GM18508 (cell line): Measurements from ENCODE around the gene NEK8.

ENCODE experiments used
- ATAC-seq: cut with Tn5 transposase; IDR thresholded peaks from one replicate; pipeline ENCODE4 v1.9.1; 2021; ENCODE audit warnings: moderate number of reproducible peaks; ENCODE audit not compliant: insufficient read depth, unreplicated experiment

Gene NEK8

DNA sequence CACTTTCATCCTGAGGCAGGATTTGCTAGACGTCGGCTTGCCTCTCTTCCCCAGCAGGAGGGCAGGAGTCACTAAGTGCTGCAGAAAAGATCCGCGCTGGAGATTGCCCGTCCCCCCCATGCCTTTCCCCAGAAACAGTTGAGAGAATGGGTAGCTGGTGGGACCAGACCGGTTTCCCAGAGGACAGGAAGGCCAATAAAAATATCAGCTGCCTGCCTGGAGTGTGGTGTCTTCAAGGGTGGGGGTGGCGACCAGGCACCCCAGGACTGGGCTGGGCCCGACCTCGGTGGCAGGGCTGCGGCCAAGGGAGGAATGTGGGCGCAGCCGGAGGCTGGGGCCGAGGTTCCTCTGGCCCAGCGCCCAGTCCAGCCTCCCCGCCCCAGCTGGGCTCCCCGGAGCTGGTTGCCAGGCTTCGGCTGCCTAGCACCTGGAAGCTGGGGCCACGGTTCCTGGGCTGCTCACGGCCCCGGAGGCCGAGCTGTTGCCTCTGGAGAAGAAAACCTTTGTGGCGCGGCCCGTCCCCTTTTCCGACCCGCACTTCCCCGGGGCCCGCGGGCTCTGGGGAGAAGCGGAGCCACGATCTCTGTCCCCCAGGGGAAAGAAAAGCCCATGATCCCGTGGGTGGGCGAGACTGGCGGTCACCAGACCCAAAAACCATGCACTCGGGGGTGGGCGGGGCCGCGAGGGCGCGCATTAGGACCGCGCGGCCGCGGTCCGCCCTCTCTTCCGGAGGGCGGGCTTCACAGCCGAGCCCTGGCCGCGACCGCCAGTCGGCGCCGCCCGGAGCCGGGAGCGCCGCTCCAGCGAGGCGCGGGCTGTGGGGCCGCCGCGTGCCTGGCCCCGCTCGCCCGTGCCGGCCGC lies 14.9 kb downstream of the NEK8 start, which contains the start of gene TRAF4:
TSS of gene TRAF4 (plus strand) at position 769 of the 861 bp plus-strand sequence. CDS start 102 bp downstream, outside the sequence.
- ATAC-seq = no peak

GRCh38 chr17:28744104-28744971 lies 15.8 kb downstream of the NEK8 start:
- ATAC-seq = no peak

DNA sequence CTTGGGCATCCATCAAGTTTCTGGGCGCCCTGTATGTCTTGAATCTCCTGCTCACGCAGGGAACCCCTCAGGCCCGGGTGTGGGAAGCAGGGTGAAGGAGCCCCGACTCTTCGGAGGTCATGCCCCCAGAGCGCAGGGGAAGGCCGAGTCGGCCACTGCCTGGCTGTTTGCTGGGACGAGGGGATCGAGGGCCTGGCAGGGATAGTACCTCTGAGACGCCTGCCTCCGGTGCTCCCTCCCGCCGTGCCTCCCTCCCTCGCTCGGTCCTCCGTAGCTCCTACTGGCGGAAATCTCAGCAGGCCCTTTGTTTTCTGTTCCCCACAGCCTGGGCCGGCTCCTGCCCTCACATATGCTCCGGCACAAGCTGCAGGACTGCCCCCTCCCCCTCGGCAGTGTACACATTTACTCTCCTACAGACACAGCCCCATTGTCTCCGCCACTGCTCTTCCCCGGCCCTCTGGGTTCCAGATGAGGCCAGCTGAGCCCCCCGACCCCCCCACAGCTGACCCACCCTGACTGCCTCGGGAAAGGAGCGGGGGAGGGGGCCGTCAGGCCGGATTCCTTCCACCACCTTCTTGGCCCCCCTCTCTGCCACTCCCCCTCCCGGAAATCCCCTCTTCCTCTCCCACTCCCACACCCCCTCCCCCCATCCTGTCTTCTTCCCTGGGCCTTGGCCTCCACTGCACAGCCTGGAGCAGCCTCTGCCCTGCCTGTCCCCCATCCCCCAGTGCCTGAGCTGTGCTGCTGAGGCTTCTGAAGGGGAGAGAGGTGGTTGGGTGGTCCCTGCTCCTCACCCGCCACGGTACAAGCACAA lies 16.6 kb downstream of the NEK8 start:
- no peak for ATAC-seq

DNA sequence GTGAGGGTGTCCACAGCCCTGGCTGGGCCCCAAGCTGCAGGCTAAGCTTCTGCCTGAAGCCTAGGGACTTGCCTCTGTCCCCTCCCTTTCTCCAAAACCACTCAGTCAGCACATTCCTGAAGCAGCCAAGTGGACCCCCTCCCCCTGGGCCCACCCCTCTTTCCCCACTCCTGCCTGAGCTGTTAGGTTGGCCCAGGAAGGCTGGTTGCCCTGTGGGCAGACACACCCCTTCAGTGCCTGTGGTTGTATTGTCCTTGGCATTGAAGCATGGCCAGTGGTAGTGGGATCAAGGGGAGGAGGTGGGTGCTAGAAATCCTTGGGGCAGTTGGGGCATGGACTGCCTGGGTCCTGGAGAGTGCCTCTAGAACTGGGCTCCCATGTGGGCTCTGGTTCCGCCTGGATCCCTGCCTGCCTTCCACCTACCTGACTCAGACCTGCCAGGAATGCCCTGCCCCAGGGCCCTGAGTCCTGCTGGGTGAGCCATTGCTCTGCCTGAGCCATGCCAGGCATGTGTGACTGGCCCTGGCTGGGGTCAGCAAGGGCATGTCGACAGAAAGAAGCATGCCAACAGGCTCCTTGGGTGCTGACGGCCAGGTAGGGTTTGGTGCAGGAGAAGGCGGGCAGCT lies 17.3 kb downstream of the NEK8 start:
- no peak for ATAC-seq

GRCh38 chr17:28746611-28747050 lies 18.0 kb downstream of the NEK8 start:
- no peak for ATAC-seq

DNA sequence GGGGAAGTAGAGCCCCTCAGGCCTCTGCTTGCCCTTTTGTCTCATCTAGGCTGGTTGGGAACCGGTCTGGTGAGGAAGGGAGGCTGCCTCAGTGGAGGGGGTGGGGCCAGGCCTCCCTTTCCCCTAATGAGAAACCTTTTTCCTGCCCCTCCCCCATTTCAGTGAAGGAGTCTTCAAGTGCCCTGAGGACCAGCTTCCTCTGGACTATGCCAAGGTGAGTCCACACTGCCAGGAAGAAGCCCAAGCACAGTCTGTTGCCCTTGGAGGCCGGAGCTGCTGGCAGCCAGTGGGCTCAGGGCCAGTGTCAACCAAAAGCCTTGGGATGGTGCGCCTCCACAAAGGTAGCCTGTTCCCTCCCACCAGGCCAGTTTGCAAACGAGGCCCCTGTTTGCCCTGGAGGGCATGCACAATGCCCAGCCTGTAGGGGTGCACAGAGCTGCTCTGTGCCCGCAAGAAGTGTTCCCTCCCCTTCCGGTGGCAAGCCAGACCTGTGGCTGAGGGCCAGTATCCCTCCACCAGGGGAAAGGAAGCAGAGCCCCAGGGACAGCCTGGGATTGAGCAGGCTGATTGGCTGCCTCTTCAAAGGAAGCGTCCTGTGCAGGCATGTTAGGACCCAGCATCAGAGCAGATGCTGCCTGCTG lies 18.6 kb downstream of the NEK8 start:
- no peak for ATAC-seq

DNA sequence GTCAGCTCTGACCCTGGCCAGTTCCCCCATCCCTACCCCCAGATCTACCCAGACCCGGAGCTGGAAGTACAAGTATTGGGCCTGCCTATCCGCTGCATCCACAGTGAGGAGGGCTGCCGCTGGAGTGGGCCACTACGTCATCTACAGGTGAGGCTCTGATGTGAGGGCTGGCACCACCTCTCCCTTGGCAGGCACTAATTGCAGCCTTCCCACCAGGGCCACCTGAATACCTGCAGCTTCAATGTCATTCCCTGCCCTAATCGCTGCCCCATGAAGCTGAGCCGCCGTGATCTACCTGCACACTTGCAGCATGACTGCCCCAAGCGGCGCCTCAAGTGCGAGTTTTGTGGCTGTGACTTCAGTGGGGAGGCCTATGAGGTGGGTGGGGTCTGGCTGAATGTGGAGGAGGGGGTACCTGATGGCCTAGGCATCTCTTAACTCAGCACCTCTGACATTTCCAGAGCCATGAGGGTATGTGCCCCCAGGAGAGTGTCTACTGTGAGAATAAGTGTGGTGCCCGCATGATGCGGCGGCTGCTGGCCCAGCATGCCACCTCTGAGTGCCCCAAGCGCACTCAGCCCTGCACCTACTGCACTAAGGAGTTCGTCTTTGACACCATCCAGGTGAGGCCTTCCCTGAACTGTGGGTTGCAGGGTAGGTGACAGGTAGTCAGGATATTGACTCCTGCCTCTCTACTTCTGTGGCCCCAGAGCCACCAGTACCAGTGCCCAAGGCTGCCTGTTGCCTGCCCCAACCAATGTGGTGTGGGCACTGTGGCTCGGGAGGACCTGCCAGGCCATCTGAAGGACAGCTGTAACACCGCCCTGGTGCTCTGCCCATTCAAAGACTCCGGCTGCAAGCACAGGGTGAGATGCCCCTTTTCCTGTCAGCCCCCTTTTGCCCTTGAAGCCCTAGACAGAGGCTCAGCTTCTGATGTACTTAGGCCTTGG lies 19.5 kb downstream of the NEK8 start:
- ATAC-seq = no peak

GRCh38 chr17:28748852-28749515 lies 20.4 kb downstream of the NEK8 start:
- ATAC-seq = no peak

DNA sequence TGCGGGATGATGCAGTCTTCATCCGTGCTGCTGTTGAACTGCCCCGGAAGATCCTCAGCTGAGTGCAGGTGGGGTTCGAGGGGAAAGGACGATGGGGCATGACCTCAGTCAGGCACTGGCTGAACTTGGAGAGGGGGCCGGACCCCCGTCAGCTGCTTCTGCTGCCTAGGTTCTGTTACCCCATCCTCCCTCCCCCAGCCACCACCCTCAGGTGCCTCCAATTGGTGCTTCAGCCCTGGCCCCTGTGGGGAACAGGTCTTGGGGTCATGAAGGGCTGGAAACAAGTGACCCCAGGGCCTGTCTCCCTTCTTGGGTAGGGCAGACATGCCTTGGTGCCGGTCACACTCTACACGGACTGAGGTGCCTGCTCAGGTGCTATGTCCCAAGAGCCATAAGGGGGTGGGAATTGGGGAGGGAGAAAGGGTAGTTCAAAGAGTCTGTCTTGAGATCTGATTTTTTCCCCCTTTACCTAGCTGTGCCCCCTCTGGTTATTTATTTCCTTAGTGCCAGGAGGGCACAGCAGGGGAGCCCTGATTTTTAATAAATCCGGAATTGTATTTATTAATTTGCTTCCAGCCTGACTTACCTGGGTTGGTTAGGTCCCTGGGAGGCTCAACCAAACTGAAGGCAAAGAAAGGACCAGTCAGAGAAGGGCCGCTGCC lies 21.1 kb downstream of the NEK8 start:
- no peak for ATAC-seq

- ATAC-seq = peak; percentile 48
These were observed 21.8 kb downstream of the NEK8 start for GRCh38 chr17:28750178-28751047.

DNA sequence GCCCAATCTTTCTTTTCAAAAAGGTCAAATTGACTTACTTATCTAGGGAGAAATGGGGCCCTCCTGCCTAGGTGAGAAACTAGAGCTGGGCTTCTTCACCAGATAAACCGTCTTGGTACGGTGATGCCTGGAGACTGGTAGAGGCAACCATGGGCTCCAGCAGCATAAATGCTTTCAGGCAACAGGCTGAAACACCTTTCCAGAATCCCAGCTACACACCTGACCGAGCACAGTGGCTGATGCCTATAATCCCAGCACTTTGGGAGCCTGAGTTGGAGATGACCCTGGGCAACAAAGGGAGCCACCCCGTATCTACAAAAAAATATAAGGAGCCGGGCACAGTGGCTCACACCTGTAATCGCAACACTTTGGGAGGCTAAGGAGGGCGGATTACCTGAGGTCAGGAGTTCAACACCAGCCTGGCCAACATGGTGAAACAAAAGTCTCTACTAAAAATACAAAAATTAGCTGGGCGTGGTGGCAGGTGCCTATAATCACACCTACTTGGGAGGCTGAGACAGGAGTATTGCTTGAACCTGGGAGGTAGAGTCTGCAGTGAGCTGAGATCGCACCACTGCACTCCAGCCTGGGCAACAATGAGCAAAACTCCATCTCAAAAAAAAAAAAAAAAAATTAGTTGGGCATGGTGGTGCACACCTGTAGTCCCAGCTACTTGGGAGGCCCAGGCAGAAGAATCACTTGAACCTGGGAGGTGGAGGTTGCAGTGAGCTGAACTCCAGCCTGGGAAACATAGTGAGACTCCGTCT lies 23.2 kb downstream of the NEK8 start:
- no peak for ATAC-seq

DNA sequence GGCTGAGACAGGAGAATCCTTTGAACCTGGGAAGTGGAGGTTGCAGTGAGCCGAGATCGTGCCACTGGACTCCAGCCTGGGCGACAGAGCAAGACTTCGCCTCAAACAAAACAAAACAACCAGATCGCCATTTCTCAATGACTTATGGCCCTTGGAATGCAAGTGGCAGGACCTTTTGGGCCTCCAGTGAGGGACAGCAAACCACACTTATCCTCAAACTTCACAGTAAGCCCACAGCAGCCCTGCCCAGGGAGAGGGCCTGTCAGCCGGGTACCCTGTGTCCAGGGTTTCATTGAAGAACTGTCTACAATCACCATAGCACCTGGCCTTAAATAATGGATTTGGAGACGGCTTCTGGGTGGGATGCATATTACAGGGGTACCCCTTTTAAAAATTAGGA lies 26.9 kb downstream of the NEK8 start:
- ATAC-seq = no peak

GRCh38 chr17:28756049-28756804 lies 27.6 kb downstream of the NEK8 start:
- no peak for ATAC-seq

GRCh38 chr17:28758411-28759121 lies 30.0 kb downstream of the NEK8 start:
- no peak for ATAC-seq
